HG03378 (cell line): ENCODE data around the gene PTPN13.

Experiments used
- ATAC-seq: cut with Tn5 transposase; IDR thresholded peaks from one replicate; pipeline ENCODE4 v1.9.1; 2021; ENCODE audit warnings: mild to moderate bottlenecking, moderate library complexity; ENCODE audit not compliant: unreplicated experiment

PTPN13 gene, protein sequence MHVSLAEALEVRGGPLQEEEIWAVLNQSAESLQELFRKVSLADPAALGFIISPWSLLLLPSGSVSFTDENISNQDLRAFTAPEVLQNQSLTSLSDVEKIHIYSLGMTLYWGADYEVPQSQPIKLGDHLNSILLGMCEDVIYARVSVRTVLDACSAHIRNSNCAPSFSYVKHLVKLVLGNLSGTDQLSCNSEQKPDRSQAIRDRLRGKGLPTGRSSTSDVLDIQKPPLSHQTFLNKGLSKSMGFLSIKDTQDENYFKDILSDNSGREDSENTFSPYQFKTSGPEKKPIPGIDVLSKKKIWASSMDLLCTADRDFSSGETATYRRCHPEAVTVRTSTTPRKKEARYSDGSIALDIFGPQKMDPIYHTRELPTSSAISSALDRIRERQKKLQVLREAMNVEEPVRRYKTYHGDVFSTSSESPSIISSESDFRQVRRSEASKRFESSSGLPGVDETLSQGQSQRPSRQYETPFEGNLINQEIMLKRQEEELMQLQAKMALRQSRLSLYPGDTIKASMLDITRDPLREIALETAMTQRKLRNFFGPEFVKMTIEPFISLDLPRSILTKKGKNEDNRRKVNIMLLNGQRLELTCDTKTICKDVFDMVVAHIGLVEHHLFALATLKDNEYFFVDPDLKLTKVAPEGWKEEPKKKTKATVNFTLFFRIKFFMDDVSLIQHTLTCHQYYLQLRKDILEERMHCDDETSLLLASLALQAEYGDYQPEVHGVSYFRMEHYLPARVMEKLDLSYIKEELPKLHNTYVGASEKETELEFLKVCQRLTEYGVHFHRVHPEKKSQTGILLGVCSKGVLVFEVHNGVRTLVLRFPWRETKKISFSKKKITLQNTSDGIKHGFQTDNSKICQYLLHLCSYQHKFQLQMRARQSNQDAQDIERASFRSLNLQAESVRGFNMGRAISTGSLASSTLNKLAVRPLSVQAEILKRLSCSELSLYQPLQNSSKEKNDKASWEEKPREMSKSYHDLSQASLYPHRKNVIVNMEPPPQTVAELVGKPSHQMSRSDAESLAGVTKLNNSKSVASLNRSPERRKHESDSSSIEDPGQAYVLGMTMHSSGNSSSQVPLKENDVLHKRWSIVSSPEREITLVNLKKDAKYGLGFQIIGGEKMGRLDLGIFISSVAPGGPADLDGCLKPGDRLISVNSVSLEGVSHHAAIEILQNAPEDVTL (N-terminal part only)

DNA sequence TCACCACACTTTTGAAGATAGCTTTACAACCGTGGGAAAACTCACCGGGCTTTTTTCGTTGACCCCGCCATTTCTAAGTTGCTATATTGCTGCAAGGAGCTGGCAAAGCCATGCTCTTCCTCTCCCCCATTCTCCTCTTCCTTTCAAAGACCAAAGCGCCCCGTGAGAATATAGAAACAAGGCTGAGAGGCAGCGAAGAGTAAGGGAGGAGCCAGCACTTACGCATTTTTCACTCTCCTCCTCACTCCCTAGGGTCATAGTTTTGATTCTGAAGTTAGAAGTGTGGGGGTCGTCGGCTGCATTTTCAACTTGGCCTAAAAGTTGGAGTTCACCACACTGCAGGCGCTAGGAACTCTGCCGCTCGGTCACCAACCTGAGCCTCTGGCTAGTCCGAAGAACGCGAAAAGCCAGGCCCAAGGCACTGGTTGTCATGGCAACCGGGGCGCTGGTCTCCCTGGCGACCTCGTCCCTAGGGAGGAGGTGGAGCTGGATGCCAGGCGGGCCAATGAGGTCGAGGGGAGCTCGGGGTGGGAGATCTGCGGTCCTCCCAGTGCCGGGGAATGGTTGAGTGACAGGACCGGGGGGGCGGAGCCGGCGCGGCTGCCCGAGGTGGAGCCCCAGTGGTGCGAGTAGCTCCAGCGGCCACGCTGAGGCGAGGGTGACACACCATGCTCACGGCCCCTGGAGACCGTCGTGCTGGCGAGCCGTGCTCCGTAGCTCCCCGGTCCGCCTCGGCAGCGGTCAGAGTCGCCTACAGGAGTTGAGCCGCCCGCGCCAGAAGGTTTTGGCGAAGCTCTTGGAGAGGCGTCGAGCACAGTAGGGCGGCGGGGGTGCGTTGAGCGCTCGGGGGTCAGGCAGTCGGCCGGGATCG lies at the start of gene PTPN13:
TSS of gene PTPN13 (plus strand) at position 628 of the 871 bp plus-strand sequence. CDS start 40,942 bp downstream, outside the sequence.
- peak; percentile 97 for ATAC-seq

DNA sequence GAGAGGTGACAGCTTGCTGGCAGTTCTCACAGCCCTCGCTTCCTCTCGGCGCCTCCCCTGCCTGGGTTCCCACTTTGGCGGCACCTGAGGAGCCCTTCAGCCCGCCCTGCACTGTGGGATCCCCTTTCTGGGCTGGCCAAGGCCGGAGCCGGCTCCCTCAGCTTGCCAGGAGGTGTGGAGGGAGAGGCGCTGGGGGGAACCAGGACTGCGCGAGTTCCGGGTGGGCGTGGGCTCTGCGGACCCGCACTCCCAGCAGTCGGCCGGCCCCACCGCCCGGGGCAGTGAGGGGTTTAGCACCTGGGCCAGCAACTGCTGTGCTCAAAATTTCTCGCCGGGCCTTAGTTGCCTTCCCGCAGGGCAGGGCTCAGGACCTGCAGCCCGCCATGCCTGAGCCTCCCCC lies 47.0 kb upstream of the PTPN13 start:
- no peak for ATAC-seq

DNA sequence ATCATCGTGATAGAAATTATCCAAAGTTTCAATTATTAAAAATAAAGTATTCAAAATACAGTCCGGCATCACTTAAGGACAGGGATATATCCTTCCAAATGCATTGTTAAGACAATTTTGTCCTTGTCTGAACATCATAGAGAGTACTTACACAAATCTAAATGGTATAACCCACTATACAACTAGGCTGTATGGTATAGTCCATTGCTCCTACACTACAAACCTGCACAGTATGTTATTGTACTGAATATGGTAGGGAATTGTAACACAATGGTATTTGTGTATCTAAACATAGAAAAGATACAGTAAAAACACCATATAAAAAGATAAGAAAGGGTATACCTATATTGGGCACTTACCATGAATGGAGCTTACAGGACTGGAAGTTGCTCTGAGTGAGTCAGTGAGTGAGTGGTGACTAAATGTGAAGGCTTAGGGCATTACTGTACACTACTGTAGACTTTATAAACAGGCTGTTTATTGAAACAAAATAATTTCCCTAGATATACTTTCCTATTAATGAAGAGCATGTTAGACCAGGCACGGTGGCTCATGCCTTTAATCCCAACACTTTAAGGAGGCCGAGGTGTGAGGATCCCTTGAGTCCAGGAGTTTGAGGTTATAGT lies 44.8 kb upstream of the PTPN13 start:
- no peak for ATAC-seq

DNA sequence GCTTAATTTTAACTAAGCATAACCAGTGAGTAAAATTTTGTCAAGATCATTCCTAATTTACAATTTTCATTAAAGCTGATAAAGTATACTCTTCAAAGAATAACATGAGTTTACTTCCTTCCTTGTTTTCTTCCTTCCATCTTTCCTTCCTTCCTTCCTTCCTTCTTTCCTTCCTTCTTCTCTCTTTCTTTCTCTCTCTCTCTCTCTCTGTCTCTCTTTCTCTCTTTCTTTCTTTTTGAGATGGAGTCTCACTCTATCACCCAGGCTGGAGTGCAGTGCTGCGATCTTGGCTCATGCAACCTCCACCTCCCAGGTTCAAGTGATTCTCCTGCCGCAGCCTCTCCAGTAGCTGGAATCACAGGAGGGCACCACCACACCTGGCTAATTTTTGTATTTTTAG lies 42.7 kb upstream of the PTPN13 start:
- ATAC-seq = no peak

DNA sequence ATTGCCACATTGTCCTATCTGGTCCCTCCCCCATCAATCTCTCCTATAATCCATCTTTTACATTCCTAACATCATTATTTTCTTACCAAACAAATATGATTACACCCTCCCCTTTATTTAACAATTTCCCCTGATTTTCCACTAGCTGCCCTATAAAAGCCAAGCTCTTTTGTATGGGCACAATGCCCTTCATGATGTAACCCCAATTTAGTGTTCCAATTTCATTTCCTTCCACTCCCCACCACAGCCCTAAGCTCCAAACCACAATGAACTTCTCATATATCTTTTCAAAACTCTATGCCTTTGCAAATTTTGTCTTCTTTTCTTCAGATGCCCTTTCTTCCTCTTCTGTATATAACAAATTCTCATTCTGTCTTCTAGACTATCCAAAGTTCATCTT lies 39.5 kb upstream of the PTPN13 start:
- ATAC-seq = no peak

DNA sequence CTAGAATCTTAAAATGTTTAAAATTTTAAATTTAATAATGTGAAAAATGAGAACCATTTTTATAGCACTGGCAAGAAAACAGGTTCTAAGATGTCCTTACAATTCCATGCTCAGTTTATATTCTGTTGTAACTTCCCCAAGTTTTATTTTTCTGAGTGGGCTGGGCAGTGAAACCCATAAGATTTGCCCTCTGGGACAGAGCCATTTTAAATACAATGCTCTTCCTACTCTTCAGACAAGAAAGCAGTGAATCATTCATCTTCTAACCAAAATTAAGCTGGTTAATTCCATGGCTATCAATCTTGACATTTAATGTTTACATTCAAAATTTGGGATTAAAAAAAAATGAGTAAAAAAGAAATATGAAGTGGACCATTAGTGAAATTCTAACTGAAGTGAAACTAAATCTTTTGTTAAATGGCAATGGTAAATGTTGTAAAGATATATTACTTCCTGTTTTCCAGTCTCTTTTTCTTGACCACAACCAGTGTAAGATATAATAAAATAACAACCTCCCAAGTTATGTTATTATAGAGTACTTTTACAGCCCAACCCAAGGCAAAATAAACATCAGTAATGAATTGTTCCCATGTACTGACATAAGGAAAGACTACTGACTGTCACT lies 37.2 kb upstream of the PTPN13 start:
- peak; percentile 30 for ATAC-seq

DNA sequence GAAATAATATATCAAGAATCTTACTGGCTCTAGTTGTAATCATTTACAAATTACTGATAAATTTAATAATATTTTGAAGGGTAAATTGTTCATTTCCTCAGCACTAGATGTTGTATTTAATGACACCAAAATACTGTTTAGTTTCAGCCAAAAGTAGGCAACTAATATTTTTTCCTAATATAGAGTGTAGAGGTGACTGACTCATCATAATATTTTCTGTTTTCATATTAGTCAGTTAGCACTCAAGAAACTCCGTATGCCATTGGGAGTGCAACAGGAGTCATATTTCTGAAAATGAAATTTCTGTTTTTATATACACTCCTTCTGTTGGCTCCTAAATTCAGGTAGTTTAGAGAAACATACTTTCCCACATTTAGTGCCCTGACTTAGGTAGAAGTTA lies 36.6 kb upstream of the PTPN13 start:
- ATAC-seq = peak; percentile 97

DNA sequence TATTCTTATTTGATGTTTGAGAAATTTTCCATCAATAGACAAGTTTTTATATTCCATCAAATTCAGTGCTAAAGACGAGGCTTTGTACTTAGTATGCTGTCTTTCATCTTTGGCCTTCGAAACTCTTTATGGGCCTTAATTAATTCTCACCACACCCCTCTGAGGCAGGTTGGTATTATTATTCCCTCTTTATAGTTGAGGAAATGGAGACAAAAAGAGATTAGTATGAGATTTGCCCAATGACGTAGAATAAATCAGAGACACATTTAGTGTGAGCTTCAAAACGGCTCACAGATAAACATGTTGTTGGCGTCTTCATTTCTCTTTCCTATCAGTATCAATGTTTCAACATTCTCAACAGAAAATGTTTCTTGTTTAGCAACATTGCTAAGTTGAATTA lies 35.9 kb upstream of the PTPN13 start:
- ATAC-seq = no peak

DNA sequence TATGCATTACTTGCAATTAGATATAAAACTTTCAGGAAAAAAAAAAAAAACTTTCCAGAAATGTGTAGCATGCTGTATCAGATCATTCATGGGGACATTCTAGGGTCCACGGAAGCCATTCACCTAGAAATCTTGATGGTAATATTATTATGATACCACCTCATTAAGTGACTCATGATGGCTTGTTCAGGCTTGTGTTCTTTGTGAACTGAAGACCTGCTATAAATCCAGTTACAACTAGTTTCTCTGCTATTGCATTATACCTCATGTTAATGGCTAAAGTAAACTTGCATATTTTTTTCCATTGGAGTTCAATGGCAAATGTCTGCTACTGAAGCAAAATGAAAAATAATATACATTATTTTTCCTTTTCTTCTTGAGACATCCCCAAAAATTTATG lies 35.3 kb upstream of the PTPN13 start:
- no peak for ATAC-seq

DNA sequence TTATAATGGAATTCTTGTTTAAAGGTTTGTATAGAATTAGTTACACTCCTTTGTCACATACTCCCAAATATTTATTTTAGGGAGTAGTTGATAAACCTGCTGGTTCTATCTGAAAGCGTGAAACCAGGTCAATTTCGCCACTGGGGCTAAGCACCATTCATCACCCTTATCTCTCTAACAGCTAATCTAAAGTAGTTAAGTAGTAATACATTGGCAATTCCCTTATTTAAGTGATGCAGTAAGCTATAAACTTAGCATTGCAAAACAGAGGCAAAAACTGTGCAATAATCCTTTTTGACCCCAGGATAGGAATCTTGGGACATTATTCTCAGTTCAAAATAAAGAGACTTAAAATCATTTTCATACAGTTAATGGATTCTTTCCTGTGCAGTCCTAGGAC lies 33.7 kb upstream of the PTPN13 start:
- ATAC-seq = no peak

DNA sequence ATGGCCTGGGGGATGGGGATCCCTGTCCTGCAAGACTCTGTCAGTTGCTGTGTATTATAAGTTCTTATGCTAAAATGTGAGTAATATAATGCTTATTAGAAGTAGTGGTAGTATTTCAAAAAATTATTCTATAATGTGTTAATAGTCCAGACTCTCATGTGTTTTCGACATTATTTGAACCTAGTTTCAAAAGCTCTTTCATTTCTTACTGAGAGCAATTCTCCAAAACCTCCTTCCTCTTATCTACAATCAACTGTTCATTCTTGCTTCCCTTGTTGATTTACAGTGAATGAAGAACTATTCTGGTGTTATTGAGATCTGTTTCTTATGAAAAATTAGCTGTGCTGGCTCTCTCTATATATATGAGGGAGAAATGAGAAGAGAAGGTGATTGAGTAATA lies 32.9 kb upstream of the PTPN13 start:
- ATAC-seq = no peak

DNA sequence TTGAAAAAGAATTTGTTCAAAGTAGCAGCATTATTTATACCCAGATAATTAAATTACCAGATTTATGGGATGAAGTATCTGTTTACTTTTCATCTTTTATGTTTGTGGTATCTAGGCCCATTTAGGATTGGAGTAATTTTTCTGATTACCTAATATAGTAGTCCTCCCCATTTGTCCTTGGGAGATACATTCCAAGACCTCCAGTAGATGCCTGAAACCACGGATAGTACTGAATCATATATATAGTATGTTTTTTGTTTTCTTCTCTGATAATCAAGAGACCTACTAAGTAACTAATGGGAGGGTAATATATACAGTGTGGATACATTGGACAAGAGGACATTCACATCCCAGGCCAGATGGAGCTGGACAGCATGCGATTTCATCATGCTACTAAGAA lies 30.7 kb upstream of the PTPN13 start:
- ATAC-seq = no peak

DNA sequence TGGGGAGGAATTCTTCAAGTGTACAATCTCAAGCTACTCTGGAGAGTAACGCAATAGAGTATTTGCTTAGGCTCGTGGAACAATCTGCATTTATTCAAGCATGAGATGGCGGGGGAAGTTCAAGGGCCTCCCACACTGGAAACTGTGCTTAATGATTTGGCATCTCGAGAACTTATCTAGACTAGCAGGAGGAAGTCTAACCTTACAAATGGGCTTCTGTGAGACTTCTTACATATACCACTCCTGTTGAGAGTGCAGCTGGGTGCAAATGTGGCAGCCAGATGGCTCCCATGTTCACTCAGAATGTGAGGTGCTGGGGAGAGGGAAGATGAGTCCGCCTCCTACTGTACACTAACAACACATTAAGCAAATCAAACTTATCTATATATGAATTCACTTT lies 29.3 kb upstream of the PTPN13 start:
- no peak for ATAC-seq

DNA sequence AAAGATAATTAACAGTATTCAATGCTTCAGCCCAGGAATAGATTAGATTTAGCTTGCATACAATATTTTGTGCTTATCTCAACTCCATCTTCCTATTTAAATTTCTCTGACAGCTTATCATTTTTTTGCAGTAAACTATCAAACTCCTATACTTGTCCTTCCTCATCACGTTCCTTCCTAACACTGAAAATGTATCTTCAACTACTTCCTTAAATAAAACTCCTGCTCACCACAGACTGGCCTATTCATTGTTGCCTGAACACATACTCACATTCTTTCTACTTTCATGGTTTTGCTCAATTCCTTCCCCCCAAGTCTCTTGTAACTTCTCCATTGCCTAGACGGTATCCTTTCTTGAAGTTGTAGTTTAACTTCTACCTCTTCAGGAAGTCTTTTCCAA lies 28.5 kb upstream of the PTPN13 start:
- no peak for ATAC-seq

DNA sequence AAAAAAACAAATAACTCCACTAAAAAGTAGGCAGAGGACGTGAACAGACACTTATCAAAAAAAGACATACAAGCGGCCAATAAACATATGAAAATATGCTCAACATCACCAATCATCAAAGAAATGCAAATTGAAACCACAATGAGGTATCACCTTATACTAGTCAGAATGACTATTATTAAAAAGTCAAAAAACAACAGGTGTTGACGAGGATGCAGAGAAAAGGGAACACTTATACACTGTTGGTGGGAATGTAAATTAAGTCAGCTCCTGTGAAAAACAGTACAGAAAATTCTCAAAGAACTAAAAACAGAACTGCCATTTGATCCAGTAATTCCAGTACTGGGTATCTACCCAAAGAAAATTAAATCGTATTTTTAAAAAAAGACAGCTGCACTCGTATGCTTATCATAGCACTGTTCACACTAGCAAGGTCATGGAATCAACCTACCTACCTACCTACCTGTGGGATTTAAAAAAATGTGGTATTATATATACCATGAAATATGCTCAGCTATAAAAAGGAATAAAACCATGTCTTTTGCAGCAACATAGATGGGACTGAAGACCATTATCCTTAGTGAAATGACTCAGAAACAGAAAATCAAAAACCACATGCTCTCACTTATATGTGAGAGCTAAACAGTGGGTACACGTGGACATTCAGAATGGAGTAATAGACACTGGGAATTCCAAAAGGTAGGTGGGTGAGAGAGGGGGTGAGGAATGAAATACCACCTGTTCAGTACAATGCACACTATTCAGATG lies 24.8 kb upstream of the PTPN13 start:
- ATAC-seq = peak; percentile 47

DNA sequence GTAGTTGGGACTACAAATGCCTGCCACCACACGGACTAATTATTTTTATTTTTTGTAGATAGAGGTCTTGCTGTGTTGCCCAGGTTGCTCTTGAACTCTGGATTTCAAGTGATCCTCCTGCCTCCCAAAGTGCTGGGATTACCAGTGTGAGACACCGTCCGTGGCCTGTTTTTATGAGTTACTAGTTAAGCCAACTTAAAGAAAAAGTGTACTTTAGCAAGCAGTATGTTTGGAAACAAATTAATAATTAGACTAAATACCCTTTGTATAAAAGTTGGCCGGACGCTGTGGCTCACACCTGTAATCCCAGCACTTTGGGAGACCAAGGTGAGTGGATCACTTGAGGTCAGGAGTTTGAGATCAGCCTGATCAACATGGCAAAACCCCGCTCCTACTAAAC lies 14.2 kb upstream of the PTPN13 start:
- ATAC-seq = no peak

DNA sequence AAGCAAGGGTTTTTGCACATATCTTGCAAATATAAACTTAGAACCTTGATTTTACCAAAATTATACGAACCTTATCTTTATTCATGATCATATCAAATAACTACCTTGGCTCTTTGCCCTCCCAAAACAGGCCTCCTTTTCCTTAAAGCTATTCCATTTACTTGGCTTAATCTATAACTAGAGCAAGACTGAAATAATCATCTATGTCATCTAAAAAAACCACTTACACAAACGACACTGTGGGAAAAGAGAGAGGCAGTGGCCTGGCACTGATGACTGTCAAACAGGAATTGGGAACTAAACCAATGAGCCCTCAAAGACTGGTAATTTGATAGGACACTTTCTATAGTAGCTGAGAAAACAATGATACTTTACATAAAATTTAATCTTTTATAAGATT lies 11.7 kb upstream of the PTPN13 start:
- ATAC-seq = no peak

DNA sequence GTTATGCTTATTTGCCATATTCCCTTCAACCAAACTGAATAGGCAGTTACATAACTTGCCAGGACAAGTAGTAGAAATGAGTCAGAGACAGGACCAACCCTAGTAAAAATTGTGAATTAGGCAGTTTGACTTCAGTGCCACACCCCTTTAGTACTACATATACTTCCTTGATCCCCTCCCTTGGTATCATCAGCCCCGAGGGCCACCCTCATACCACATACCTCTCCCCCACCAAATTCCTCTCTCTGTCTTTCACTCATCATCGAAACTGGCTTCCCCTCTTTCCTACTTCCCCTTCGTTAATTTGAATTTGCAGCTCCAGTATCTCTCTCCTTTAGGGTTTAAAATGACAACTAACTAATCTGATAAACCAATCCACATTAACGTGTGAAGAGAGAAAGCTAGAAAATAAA lies 7.9 kb upstream of the PTPN13 start:
- ATAC-seq = no peak
